ENCODE results near the gene GABRA5. TPM values are rescaled to one million over a fixed set of nuclear protein-coding genes. Genes with fewer than 3 reads are reported as not detected.
A peak's percentile ranks its signal among the peaks of the same experiment; 100 is the strongest.

Gene GABRA5
- total RNA-seq, 1 experiment from 2014 or later: not detected

DNA sequence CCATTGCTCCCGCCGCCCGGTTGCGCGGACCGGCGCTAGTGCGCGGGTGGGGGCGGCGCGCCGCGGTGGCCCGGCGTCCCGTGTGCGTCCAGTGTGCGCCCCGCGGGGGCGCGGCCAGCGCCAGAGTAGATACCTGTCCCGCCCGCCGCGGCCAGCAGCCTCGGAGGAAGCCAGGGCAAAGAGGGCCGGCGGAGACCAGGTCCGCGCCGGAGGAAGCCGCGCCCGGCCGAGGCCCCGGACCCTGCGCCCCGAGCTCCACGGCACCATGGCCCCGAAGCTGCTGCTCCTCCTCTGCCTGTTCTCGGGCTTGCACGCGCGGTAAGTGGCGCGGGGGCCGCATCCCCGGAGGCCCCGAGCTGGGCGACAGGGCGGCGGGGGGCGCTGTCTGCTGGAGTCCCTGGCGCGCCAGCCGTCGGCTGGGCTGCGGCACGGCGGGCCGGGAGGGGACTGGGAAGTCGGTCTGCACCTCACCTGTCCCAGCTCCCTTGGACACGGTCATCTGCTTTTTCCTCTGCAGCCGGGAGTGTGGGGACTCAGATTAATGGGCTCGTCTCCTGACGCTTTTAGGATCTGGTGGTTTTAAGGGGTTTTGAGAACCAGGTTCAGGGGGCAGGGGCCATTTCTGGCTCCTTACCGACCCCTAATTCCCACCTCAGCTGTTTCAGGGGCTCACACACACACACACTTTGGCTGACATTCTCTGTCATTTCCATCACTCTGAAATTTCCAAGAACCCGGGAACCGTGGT, 104.6 kb downstream of the GABRA5 start:
- DNase-seq: no peak
- H3K27me3 ChIP-seq (replicated peaks; ENCODE audit: control insufficient read depth, insufficient read depth, low read length): no peaks in the 10 kb centered on the region
- Mint-ChIP-seq H3K9me3 (ENCODE audit: unreplicated experiment) (no peaks in the 10 kb centered on the region), H3K27me3 (ENCODE audit: insufficient read depth, unreplicated experiment) (no peaks in the 10 kb centered on the region), H3K4me3 (ENCODE audit: unreplicated experiment) (no peak overlapping the region), H3K36me3 (ENCODE audit: insufficient read depth, unreplicated experiment) (no peaks in the 10 kb centered on the region), H3K27ac (ENCODE audit: unreplicated experiment) (no peak overlapping the region), H3K4me1 (ENCODE audit: low read depth, unreplicated experiment) (no peaks in the 10 kb centered on the region)
- no peak overlapping the region for H3K4me3 ChIP-seq (ENCODE audit: low read depth, low read length)
- H3K36me3 ChIP-seq (ENCODE audit: control insufficient read depth, insufficient read depth, low read length): no peaks in the 10 kb centered on the region
- CTCF ChIA-PET: no interaction called here
- intact Hi-C loops (cut with micrococcal nuclease; ENCODE audit: unreplicated experiment): no loop called here
- H3K4me1 ChIP-seq: no peaks in the 10 kb centered on the region
- H3K9me3 ChIP-seq: no peaks in the 10 kb centered on the region
- TF ChIP-seq, protein P1, sequence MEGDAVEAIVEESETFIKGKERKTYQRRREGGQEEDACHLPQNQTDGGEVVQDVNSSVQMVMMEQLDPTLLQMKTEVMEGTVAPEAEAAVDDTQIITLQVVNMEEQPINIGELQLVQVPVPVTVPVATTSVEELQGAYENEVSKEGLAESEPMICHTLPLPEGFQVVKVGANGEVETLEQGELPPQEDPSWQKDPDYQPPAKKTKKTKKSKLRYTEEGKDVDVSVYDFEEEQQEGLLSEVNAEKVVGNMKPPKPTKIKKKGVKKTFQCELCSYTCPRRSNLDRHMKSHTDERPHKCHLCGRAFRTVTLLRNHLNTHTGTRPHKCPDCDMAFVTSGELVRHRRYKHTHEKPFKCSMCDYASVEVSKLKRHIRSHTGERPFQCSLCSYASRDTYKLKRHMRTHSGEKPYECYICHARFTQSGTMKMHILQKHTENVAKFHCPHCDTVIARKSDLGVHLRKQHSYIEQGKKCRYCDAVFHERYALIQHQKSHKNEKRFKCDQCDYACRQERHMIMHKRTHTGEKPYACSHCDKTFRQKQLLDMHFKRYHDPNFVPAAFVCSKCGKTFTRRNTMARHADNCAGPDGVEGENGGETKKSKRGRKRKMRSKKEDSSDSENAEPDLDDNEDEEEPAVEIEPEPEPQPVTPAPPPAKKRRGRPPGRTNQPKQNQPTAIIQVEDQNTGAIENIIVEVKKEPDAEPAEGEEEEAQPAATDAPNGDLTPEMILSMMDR (IDR thresholded peaks at IDR 0.05; ENCODE audit: insufficient read depth in 1 of 2, low read depth in 1 of 2, low read length in 1 of 2, severe bottlenecking in 1 of 2, unreplicated experiment in 1 of 2): no peak
- no TSS peak for BruUV-seq (replicated peaks)
- POLR2A ChIA-PET: no interaction called here

DNA sequence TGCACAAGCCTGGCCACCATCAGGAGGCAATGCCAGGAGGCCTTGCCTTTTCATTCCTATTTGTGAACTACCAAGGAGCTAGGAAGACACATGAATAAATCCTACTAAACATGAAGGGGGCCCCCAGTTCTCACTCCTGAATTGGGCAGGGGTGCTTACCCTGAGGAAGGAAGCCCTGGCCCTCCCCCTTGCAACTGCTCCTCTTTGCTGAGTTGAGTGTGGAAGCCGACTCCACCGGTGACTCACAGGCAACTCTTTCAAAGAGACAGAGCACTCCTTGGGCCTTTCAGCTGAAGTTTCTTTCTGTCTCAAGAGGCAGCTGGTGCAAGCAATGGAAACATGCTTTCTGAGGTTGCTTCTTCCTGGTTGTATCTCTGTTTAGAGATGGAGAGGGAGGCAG, 105.8 kb downstream of the GABRA5 start:
- Mint-ChIP-seq H3K4me3 (ENCODE audit: unreplicated experiment) (no peak overlapping the region), H3K4me1 (ENCODE audit: low read depth, unreplicated experiment) (no peaks in the 10 kb centered on the region), H3K27me3 (ENCODE audit: insufficient read depth, unreplicated experiment) (no peaks in the 10 kb centered on the region), H3K36me3 (ENCODE audit: insufficient read depth, unreplicated experiment) (no peaks in the 10 kb centered on the region), H3K27ac (ENCODE audit: unreplicated experiment) (no peak overlapping the region), H3K9me3 (ENCODE audit: unreplicated experiment) (no peaks in the 10 kb centered on the region)
- no TSS peak for BruUV-seq (replicated peaks)
- Histone ChIP-seq H3K9me3 (no peaks in the 10 kb centered on the region), H3K27me3 (replicated peaks; ENCODE audit: control insufficient read depth, insufficient read depth, low read length) (no peaks in the 10 kb centered on the region), H3K4me1 (no peaks in the 10 kb centered on the region), H3K36me3 (ENCODE audit: control insufficient read depth, insufficient read depth, low read length) (no peaks in the 10 kb centered on the region), H3K4me3 (ENCODE audit: low read depth, low read length) (no peak overlapping the region)
- no peak for DNase-seq
- TF ChIP-seq, protein P1 (IDR thresholded peaks at IDR 0.05; ENCODE audit: insufficient read depth in 1 of 2, low read depth in 1 of 2, low read length in 1 of 2, severe bottlenecking in 1 of 2, unreplicated experiment in 1 of 2): no peak
- POLR2A ChIA-PET: no interaction called here
- intact Hi-C loops (cut with micrococcal nuclease; ENCODE audit: unreplicated experiment): no loop called here
- CTCF ChIA-PET: no interaction called here

DNA sequence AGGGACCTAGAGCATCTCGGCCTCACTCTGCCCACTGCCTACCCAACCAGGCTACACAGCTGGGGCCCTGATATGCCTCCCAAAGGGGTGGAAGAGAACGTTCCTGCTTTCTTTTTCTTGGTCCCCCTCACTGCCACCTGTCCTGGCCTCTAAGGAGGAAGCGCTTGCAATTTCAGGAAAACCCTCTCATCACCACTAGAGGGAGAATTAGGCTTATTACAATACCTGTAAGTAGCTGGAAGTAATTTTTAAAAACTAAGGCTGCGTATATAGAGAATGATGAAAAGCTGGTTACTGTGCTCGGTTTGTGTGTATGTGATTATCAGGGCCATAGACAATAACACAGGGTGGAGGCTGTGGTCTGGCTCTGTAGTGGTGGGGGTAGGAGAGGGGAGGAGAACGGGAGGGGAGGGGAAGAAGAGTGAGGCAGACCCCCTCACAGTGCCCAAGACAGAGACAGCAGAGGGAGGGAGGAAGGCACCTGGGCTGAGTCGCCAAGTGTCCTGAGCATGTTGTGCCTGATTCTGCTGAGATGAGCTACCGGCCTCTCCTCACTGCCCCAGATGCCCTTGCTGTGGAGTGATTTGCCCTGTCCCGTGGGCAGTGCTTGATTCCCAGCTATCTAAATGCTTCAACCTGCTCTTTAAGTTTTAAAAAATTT, 107.4 kb downstream of the GABRA5 start:
- TF ChIP-seq, protein P1 (IDR thresholded peaks at IDR 0.05; ENCODE audit: insufficient read depth in 1 of 2, low read depth in 1 of 2, low read length in 1 of 2, severe bottlenecking in 1 of 2, unreplicated experiment in 1 of 2): peak in 1 of 2 experiments; percentile 39

More for the DNA sequence above, 107.4 kb downstream of the GABRA5 start:
- Mint-ChIP-seq H3K4me3 (ENCODE audit: unreplicated experiment) (no peak overlapping the region), H3K27ac (ENCODE audit: unreplicated experiment) (no peak overlapping the region), H3K27me3 (ENCODE audit: insufficient read depth, unreplicated experiment) (no peaks in the 10 kb centered on the region), H3K9me3 (ENCODE audit: unreplicated experiment) (no peaks in the 10 kb centered on the region), H3K36me3 (ENCODE audit: insufficient read depth, unreplicated experiment) (no peaks in the 10 kb centered on the region), H3K4me1 (ENCODE audit: low read depth, unreplicated experiment) (no peaks in the 10 kb centered on the region)
- Histone ChIP-seq H3K27me3 (replicated peaks; ENCODE audit: control insufficient read depth, insufficient read depth, low read length) (no peaks in the 10 kb centered on the region), H3K36me3 (ENCODE audit: control insufficient read depth, insufficient read depth, low read length) (no peaks in the 10 kb centered on the region), H3K4me3 (ENCODE audit: low read depth, low read length) (no peak overlapping the region), H3K4me1 (no peaks in the 10 kb centered on the region), H3K9me3 (no peaks in the 10 kb centered on the region)
- CTCF ChIA-PET: interaction anchor here (1.0 kb wide), 1 partner anchor 83 kb away, joined by 3 read pairs; no protein-coding TSS in a partner anchor
- intact Hi-C loops (cut with micrococcal nuclease; ENCODE audit: unreplicated experiment): loop anchor here (1.0 kb wide), 1 partner anchor 43 kb away; no protein-coding TSS in a partner anchor
- peak in 1 of 2 experiments; percentile 30 for DNase-seq
- BruUV-seq (replicated peaks): no TSS peak
- POLR2A ChIA-PET: no interaction called here

Data from Caco-2 (cell line).